Adrenal gland (tissue), 12 donors: ENCODE results near the gene DTX1. TPM values are rescaled to one million over a fixed set of nuclear protein-coding genes. Genes with fewer than 3 reads are reported as not detected.

Experiments used
- DNase-seq, 7 donors: peaks; one replicate each; pipeline ENCODE4 v3.0.0-alpha.2; 2019 to 2020
- H3K27ac ChIP-seq, 5 donors: fragments of 200-600 bp; sonication (generic) in 4 of 5; 1 replicate in 3 of 5; 2 replicates in 2 of 5; pipeline versions ENCODE4 v1.5.1 to v1.8.0; 2016 to 2020; ENCODE audit warnings: mild to moderate bottlenecking in 1 of 5
- H3K27me3 ChIP-seq: fragments of 200-600 bp; 2 replicates; pipeline ENCODE4 v1.8.0; 2021
- H3K36me3 ChIP-seq, 2 donors: fragments of 200-600 bp; replicated peaks in 1 of 2; 1 replicate in 1 of 2; 2 replicates in 1 of 2; pipeline versions ENCODE4 v1.5.1 to v1.8.0; 2018 to 2022
- H3K4me1 ChIP-seq, 2 donors: fragments of 200-600 bp; replicated peaks in 1 of 2; 1 replicate in 1 of 2; 2 replicates in 1 of 2; pipeline versions ENCODE4 v1.5.1 to v1.8.0; 2018 to 2021
- H3K4me3 ChIP-seq, 4 donors: fragments of 200-600 bp; sonication (generic) in 3 of 4; one replicate each; pipeline ENCODE4 v1.5.1; 2016 to 2018
- H3K9me3 ChIP-seq, 3 donors: fragments of 200-600 bp; sonication (generic) in 1 of 3; replicated peaks in 1 of 3; 1 replicate in 2 of 3; 2 replicates in 1 of 3; pipeline versions ENCODE4 v1.5.1 to v1.8.0; 2016 to 2021
- CTCF ChIP-seq, 6 experiments: fragments of 450-650 bp in 4 of 6; fragments of 200-600 bp in 2 of 6; sonication (generic) in 1 of 6; IDR thresholded peaks; 1 replicate in 5 of 6; 2 replicates in 1 of 6; pipeline versions ENCODE4 v1.5.1 to v1.8.0; 2016 to 2021; ENCODE audit warnings: antibody characterized with exemption in 6 of 6, mild to moderate bottlenecking in 2 of 6, moderate library complexity in 1 of 6
- POLR2A ChIP-seq, 2 donors: fragments of 450-650 bp; IDR thresholded peaks; one replicate each; pipeline ENCODE4 v1.6.1; 2017; ENCODE audit warnings: antibody characterized with exemption in 2 of 2, mild to moderate bottlenecking in 2 of 2, moderate library complexity in 1 of 2
- WGBS, 4 donors: extraction: QIAGEN DNeasy Blood & Tissue Kit in 2 of 4; methylation state at CpG; one replicate each; pipeline versions ENCODE4 v1.1.5 to v1.1.7; 2013 to 2017; 5-methylcytosine and 5-hydroxymethylcytosine counted together
- intact Hi-C, 2 donors: fragments of 100-400 bp; cut with DNase I; formaldehyde crosslinking; loops; one replicate each; pipeline versions ENCODE4 v1.14.1 to v1.15.0; 2022 to 2023
- polyA plus RNA-seq, 3 donors: library from polyadenylated mRNA; stranded (reverse); fragments of 200-250 nt in 2 of 3; fragments of 350-450 nt in 1 of 3; fragmentation: Illumina TruSeq in 1 of 3; extraction: RNeasy Lipid Tissue Mini Kit (QIAGEN cat#74804) in 1 of 3; gene quantifications; one replicate each; pipeline ENCODE4 v1.2.3, GENCODE V29; 2013 to 2014
- total RNA-seq, 9 donors: library from RNA; depleted of rRNA in 4 of 9; stranded (reverse); fragments of >200 nt in 4 of 9; fragments of 120-200 nt in 1 of 9; fragmentation: NEBNext Ultra II Directional in 1 of 9; extraction: Animal tissue kit (Norgen Biotek cat#: 25700) in 1 of 9; gene quantifications; one replicate each; pipeline versions ENCODE4 v1.1.0 to v1.2.4, GENCODE V29; 2013 to 2023
- donor health status: healthy with polysubstance abuse.
- donor health status: Bipolar disorder and iron deficiency.
- donor health status: DM: yes; HTN: yes; CAD: no.
- donor health status: DM: no; HTN: no; CAD: no.
- donor health status: DM: no; HTN: no; CAD: no.
- donor health status: DM: yes; HTN: yes; CAD: no.

Gene DTX1
- total and polyA plus RNA-seq, 12 donors, result 1.3 to 20.0 (median 6.9) TPM

DNA sequence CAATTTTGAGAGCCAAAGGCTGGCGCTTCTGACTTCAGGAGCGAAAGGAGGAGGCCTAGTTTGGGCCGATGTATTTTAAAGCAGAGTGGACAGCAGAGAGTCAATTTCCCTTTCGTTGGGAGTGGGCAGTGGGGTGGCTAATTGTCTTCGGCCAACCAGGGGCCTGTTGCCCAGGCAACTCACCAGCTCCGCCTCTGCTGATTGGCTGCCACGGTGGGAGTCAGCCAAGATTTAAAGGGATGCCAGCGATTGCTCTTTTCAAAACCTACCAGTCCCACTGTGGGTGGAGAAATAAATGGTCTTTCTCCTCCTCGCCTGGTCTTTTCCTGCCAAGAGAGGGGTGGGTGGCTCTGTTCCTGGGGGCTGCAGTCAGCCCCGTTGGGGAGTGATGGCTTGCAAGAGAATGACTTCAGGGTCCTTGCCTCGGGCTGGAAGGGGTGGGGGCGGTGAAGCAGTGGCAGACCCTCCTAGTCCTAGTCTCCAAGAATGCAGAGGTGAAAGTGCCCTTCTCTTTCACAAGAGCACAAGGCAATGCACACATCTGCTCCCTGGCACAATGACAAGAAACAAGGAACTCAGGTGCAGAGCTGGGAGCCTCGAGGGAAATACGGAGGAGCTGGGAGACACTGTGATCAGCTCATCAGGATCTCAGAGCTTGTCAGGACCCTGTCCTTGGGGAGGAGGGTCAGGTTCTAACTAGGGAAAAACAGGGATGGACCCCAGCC is 41.3 kb downstream of the DTX1 start:
- no peak overlapping the region for H3K4me3 ChIP-seq
- H3K27me3 ChIP-seq, result no peaks in the 10 kb centered on the region
- DNase-seq, result peak in 6 of 7 donors; percentile 38 to 77 (median 50)
- 43 to 51% (median 47%) methylated on average over 14 of the region's 14 CpGs for WGBS, 4 donors
- intact Hi-C loops, result loop anchor here in 1 of 2 donors (5.0 kb wide), 1 partner anchor 51 kb away; no protein-coding TSS in a partner anchor
- no peaks in the 10 kb centered on the region for H3K9me3 ChIP-seq
- H3K27ac ChIP-seq, result no peak overlapping the region
- H3K36me3 ChIP-seq, result no peaks in the 10 kb centered on the region
- TF ChIP-seq CTCF (IDR thresholded peaks at IDR 0.05) (no peak), POLR2A (IDR thresholded peaks at IDR 0.05) (no peak)
- H3K4me1 ChIP-seq, result peaks cover 0 to 3% of the 10 kb centered on the region in 2 donors

DNA sequence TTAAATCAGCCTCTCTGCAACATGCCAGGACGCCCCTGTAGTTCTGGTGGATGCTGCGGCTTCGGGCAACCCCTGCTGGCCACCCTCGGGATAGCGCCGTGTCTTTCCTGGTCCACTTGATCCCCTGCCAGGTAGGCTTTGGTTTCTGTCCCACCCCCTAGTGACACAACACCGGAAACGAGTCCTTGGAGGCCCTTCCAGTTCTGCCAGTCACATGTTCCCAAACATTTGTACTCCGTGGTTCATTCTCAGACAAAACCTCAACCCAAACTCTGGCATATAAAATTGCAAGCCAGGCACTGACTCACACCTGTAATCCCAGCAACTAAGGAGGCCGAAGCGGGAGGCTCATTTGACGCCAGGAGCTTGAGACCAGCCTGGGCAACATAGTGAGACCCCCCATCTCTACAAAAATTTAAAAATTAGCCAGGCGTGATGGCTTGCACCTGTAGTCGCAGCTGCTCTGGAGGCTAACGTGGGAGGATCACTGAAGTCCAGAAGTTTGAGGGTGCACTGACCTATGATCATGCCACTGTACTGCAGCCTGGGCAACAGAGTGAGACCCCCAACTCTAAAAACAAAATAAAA is 42.0 kb downstream of the DTX1 start:
- peak; percentile 84 to 96 (median 93) for TF ChIP-seq CTCF (IDR thresholded peaks at IDR 0.05)
- TF ChIP-seq POLR2A (IDR thresholded peaks at IDR 0.05), result no peak
- H3K9me3 ChIP-seq, result no peaks in the 10 kb centered on the region
- intact Hi-C loops, result loop anchor here in 1 of 2 donors (5.0 kb wide), 1 partner anchor 51 kb away; no protein-coding TSS in a partner anchor
- H3K4me3 ChIP-seq, result no peak overlapping the region
- DNase-seq, result peak; percentile 91 to 97 (median 95)
- H3K36me3 ChIP-seq, result no peaks in the 10 kb centered on the region
- H3K4me1 ChIP-seq, result no peaks in the 10 kb centered on the region
- WGBS, 4 donors, result 22 to 28% (median 26%) methylated on average over 14 to 15 of the region's 15 CpGs
- H3K27ac ChIP-seq, result peak overlapping the region in 3 of 5 donors; percentile 61 to 80 (median 63)
- no peaks in the 10 kb centered on the region for H3K27me3 ChIP-seq

GRCh38 chr12:113099364-113099763 is 42.8 kb downstream of the DTX1 start:
- Histone ChIP-seq H3K4me3 (no peak overlapping the region), H3K36me3 (no peaks in the 10 kb centered on the region), H3K4me1 (no peaks in the 10 kb centered on the region), H3K9me3 (no peaks in the 10 kb centered on the region), H3K27ac (peak overlapping the region in 1 of 5 donors; percentile 80), H3K27me3 (no peaks in the 10 kb centered on the region)
- intact Hi-C loops, result loop anchor here in 1 of 2 donors (5.0 kb wide), 1 partner anchor 52 kb away; no protein-coding TSS in a partner anchor
- no peak for DNase-seq
- TF ChIP-seq CTCF (IDR thresholded peaks at IDR 0.05) (no peak), POLR2A (IDR thresholded peaks at IDR 0.05) (no peak)

- TF ChIP-seq POLR2A (IDR thresholded peaks at IDR 0.05), result no peak
- no peak for TF ChIP-seq CTCF (IDR thresholded peaks at IDR 0.05)
- Histone ChIP-seq H3K4me1 (no peaks in the 10 kb centered on the region), H3K36me3 (no peaks in the 10 kb centered on the region), H3K4me3 (no peak overlapping the region), H3K27ac (no peak overlapping the region), H3K9me3 (no peaks in the 10 kb centered on the region), H3K27me3 (no peaks in the 10 kb centered on the region)
- WGBS, 4 donors, result 72 to 83% (median 79%) methylated on average over 2 to 12 of the region's 12 CpGs
- DNase-seq, result no peak
- intact Hi-C loops, result loop anchor here in 1 of 2 donors (5.0 kb wide), 1 partner anchor 52 kb away; no protein-coding TSS in a partner anchor
Measured at GRCh38 chr12:113099764-113100163, 43.2 kb downstream of the DTX1 start.
